ENCODE results near the gene COL20A1.

Gene COL20A1

DNA sequence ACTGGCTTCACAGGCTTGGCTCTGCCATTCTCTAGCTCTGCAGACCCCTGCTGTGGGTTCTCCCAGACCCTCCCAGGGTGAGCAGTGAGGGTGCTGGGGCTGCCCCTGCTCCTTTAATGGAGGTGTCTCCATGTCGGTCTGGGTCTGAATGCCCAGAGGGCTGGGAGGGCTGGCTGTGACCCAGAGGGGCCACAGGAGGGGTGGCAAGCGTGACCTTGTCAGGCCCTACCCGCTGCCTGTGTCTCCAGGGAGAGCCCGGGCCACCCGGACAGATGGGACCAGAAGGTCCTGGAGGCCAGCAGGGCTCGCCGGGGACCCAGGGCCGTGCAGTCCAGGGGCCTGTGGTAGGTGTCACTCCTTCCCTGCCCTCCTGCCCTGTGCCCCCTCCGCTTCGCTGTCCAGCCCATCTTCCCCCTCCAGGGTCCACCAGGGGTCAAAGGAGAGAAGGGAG is 32.1 kb downstream of the COL20A1 start:
- H3K27ac ChIP-seq: no peak overlapping the region
- TF ChIP-seq ZFX (IDR thresholded peaks at IDR 0.05; ENCODE audit: borderline replicate concordance): no peak
- TF ChIP-seq, protein P1, sequence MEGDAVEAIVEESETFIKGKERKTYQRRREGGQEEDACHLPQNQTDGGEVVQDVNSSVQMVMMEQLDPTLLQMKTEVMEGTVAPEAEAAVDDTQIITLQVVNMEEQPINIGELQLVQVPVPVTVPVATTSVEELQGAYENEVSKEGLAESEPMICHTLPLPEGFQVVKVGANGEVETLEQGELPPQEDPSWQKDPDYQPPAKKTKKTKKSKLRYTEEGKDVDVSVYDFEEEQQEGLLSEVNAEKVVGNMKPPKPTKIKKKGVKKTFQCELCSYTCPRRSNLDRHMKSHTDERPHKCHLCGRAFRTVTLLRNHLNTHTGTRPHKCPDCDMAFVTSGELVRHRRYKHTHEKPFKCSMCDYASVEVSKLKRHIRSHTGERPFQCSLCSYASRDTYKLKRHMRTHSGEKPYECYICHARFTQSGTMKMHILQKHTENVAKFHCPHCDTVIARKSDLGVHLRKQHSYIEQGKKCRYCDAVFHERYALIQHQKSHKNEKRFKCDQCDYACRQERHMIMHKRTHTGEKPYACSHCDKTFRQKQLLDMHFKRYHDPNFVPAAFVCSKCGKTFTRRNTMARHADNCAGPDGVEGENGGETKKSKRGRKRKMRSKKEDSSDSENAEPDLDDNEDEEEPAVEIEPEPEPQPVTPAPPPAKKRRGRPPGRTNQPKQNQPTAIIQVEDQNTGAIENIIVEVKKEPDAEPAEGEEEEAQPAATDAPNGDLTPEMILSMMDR (IDR thresholded peaks at IDR 0.05): no peak

DNA sequence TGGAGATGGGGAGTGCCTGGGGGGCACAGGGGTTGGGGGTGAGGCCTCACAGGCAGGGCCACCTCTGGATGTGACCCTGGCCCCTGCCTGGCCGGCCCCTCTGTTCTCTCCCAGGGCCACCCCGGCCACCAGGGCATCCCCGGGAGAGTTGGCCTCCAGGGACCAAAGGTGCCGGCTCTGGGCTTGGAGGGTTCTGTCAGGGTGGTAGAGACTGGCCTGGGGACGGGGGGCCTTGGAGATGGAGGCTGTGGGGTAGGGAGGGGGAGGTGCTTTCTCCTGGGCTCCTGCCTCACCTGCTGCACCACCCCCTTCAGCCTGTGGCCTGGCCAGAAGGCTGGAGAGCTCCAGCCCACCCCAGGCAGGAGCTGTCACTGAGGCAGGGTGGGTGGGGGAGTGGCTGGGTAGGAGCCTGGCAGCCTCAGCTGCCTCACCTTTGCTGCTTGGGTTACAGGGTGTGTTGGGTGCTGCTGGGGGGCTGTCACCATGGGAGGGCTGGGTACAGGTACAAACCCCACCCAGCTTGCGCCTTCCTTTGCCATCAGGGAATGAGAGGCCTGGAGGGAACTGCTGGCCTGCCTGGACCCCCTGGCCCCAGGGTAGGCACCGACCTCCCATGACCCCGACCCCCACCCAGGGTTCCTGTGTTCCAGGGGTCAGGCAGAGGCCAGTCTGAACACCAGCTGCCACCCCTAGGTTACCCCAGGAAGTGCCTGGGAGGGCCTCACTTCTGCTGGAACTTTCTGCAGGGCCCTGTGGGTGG is 32.7 kb downstream of the COL20A1 start:
- no peak for TF ChIP-seq ZFX (IDR thresholded peaks at IDR 0.05; ENCODE audit: borderline replicate concordance)
- TF ChIP-seq, protein P1 (IDR thresholded peaks at IDR 0.05): no peak
- H3K27ac ChIP-seq: no peak overlapping the region

DNA sequence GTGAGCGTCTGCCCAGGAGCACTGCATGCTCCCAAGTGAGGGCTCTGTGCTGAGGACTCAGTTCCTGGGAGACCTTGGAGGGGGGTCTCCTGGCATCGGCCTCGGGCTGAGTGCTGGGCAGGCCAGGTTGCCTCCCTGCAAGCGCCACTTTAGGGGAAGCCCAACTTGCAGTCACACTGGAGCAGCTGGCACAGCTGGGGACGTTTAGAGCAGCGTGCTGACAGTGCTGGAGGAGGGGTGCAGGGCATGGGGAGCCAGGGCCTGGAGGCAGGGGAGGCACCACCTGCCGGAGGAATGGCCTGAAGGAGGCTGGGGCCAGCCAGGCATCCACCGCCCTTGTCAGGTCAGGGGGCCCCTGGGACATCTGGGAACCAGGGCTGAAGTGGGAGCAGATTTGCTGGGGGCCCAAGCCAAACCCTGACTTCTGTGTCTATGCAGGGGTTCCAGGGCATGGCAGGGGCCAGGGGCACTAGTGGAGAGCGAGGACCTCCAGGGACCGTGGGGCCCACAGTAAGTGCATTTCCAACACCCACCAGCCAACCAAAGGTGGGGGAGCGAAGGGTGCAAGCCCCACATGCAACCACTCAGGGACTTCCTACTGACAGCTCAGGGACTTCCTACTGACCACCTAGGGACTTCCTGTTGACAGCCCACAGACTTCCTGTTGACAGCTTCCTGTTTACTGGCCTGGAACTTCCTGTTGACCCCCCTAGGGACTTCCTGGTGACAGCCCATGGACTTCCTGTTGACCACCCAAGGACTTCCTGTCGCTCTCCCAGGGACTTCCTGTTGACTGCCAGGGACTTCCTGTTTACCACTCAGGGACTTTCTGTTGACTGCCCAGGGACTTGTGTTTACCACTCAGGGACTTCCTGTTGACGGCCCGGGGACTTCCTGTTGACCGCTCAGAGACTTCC is 33.6 kb downstream of the COL20A1 start:
- no peak for TF ChIP-seq ZFX (IDR thresholded peaks at IDR 0.05; ENCODE audit: borderline replicate concordance)
- TF ChIP-seq, protein P1 (IDR thresholded peaks at IDR 0.05): no peak
- H3K27ac ChIP-seq: no peak overlapping the region

DNA sequence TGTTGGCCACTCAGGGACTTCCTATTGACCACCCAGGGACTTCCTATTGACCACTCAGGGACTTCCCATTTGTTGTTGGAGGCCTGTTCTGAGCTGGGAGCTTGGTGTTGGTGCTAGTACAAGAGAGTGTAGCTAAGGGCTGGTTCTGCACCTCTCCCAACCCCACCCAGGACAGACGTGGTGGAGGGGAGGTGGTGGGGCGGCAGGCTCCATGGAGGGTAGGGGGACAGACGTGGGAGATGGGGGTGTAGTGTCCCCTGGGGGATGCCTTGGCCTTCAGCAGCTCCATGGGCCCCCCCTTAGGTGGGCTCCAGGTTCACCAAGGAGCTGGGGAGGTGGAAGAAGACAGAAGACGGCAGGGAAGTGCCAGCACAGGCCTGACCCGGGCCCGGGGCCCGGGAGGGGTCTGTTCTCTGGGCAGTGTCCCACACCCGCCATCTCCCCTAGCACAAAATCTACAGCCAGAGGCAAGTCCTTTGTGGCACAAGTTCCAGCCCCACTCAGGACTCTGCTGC is 34.3 kb downstream of the COL20A1 start:
- no peak overlapping the region for H3K27ac ChIP-seq
- TF ChIP-seq, protein P1 (IDR thresholded peaks at IDR 0.05): no peak
- no peak for TF ChIP-seq ZFX (IDR thresholded peaks at IDR 0.05; ENCODE audit: borderline replicate concordance)

DNA sequence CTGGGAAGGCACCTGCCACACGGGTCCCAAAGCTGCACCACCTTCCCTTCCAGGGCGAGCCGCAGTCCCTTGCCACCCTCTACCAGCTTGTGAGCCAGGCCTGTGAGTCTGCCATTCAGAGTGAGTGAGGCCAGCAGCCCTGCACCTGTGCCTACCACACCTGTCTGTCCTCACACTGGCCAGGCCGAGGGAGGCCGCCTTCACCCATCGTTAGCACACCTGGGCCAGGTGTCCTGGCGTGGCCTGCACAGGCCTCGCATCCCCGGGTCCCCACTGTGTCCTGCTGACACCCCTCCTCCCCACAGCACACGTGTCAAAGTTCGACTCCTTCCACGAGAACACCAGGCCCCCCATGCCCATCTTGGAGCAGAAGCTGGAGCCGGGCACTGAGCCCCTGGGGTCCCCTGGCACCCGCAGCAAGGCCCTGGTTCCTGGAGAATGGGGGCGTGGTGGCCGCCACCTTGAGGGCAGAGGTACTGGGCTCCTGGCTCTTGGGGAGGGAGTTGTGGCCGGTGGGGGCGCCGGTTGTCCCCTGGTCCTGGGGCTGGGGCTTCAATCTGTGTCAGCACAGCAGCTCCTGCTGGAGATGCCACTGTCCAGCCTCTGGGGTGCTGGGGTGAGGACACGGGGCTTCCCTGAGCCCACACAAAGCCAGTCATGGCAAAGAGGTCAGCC is 35.2 kb downstream of the COL20A1 start:
- H3K27ac ChIP-seq: no peak overlapping the region
- TF ChIP-seq, protein P1 (IDR thresholded peaks at IDR 0.05): no peak
- no peak for TF ChIP-seq ZFX (IDR thresholded peaks at IDR 0.05; ENCODE audit: borderline replicate concordance)

DNA sequence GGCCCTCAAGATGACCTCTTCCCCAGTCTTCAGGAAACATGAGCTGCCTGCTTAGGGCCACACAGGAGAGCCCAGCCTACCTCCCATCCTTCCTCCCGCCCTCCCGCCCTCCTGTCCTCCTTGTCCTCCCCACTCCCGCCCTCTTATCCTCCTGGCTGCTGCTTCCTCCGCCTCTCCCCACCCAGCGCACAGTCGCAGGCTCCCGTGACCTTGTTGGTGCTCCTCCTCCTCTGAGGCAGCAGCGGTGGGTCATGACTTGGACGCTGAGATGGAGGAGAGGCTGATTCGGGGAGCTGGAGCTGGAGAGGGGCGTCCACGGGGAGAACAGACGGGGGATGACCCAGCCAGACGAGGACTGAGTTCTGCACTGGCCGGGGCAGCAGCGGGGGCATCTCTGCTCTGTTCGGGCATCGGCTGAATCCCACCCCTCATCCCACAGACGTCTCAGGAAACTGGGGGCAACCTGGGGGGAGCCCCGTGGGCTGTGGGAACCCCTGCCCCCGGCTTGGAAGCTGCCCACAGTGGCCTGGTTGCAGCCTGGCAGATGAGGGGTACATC is 35.8 kb downstream of the COL20A1 start:
- no peak for TF ChIP-seq ZFX (IDR thresholded peaks at IDR 0.05; ENCODE audit: borderline replicate concordance)
- TF ChIP-seq, protein P1 (IDR thresholded peaks at IDR 0.05): no peak
- no peak overlapping the region for H3K27ac ChIP-seq

All from 22Rv1 (cell line).